ENCODE measurements around the gene PTPRR. TPM values are rescaled to one million over a fixed set of nuclear protein-coding genes. Genes with fewer than 3 reads are reported as not detected.

PTPRR gene
- total RNA-seq, 1 donor from 2014 or later: 0.33 TPM

- no peaks in the 10 kb centered on the region for H3K27me3 Mint-ChIP-seq (ENCODE audit: unreplicated experiment)
- no peak overlapping the region for H3K4me3 Mint-ChIP-seq (ENCODE audit: unreplicated experiment)
- H3K27ac Mint-ChIP-seq (ENCODE audit: unreplicated experiment): no peak overlapping the region
- H3K4me1 Mint-ChIP-seq (ENCODE audit: unreplicated experiment): peaks cover 15% of the 10 kb centered on the region
- H3K9me3 Mint-ChIP-seq (ENCODE audit: unreplicated experiment): no peaks in the 10 kb centered on the region
- TF ChIP-seq CTCF (IDR thresholded peaks at IDR 0.05; ENCODE audit: unreplicated experiment): no peak
- no peak for DNase-seq (ENCODE audit: low spot score)
- H3K36me3 Mint-ChIP-seq (ENCODE audit: low read depth, unreplicated experiment): no peaks in the 10 kb centered on the region
Measured at GRCh38 chr12:70963081-70963660, 42.6 kb upstream of the PTPRR start.

GRCh38 chr12:70962226-70962794, 41.8 kb upstream of the PTPRR start:
- H3K27ac Mint-ChIP-seq (ENCODE audit: unreplicated experiment): no peak overlapping the region
- H3K4me1 Mint-ChIP-seq (ENCODE audit: unreplicated experiment): peaks cover 15% of the 10 kb centered on the region
- no peaks in the 10 kb centered on the region for H3K27me3 Mint-ChIP-seq (ENCODE audit: unreplicated experiment)
- no peaks in the 10 kb centered on the region for H3K9me3 Mint-ChIP-seq (ENCODE audit: unreplicated experiment)
- no peak for DNase-seq (ENCODE audit: low spot score)
- no peaks in the 10 kb centered on the region for H3K36me3 Mint-ChIP-seq (ENCODE audit: low read depth, unreplicated experiment)
- no peak for TF ChIP-seq CTCF (IDR thresholded peaks at IDR 0.05; ENCODE audit: unreplicated experiment)
- H3K4me3 Mint-ChIP-seq (ENCODE audit: unreplicated experiment): no peak overlapping the region

DNA sequence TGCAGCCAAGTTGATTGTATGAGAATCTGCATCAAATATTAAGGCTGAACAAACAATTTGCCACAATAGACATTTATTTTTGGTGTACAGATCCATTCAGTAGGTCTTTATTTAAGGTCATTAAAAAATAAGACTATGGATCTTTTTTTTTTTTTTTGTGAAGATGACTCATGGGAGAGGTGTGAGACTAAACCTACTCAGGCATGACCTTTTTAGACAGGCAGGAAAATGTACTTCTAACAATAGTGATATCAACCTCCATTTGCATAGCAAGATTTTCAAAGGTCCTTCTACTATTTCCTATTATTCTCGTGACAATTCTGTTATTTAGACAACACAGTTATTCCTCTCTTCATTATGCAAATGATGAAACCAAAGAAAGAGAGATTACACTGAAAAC, 39.9 kb upstream of the PTPRR start:
- H3K36me3 Mint-ChIP-seq (ENCODE audit: low read depth, unreplicated experiment): no peaks in the 10 kb centered on the region
- H3K9me3 Mint-ChIP-seq (ENCODE audit: unreplicated experiment): no peaks in the 10 kb centered on the region
- H3K27me3 Mint-ChIP-seq (ENCODE audit: unreplicated experiment): no peaks in the 10 kb centered on the region
- no peak for TF ChIP-seq CTCF (IDR thresholded peaks at IDR 0.05; ENCODE audit: unreplicated experiment)
- no peak overlapping the region for H3K4me3 Mint-ChIP-seq (ENCODE audit: unreplicated experiment)
- DNase-seq (ENCODE audit: low spot score): no peak
- H3K4me1 Mint-ChIP-seq (ENCODE audit: unreplicated experiment): peaks cover 18% of the 10 kb centered on the region
- no peak overlapping the region for H3K27ac Mint-ChIP-seq (ENCODE audit: unreplicated experiment)

- TF ChIP-seq CTCF (IDR thresholded peaks at IDR 0.05; ENCODE audit: unreplicated experiment): no peak
- H3K4me3 Mint-ChIP-seq (ENCODE audit: unreplicated experiment): no peak overlapping the region
- no peaks in the 10 kb centered on the region for H3K36me3 Mint-ChIP-seq (ENCODE audit: low read depth, unreplicated experiment)
- H3K9me3 Mint-ChIP-seq (ENCODE audit: unreplicated experiment): no peaks in the 10 kb centered on the region
- H3K27ac Mint-ChIP-seq (ENCODE audit: unreplicated experiment): no peak overlapping the region
- no peak for DNase-seq (ENCODE audit: low spot score)
- peaks cover 3% of the 10 kb centered on the region for H3K4me1 Mint-ChIP-seq (ENCODE audit: unreplicated experiment)
- H3K27me3 Mint-ChIP-seq (ENCODE audit: unreplicated experiment): no peaks in the 10 kb centered on the region
Measured at GRCh38 chr12:70955415-70955814, 34.9 kb upstream of the PTPRR start.

- H3K27ac Mint-ChIP-seq (ENCODE audit: unreplicated experiment): no peak overlapping the region
Measured at GRCh38 chr12:70950451-70950850, 29.9 kb upstream of the PTPRR start.

More at GRCh38 chr12:70950451-70950850, 29.9 kb upstream of the PTPRR start:
- no peaks in the 10 kb centered on the region for H3K27me3 Mint-ChIP-seq (ENCODE audit: unreplicated experiment)
- no peak for TF ChIP-seq CTCF (IDR thresholded peaks at IDR 0.05; ENCODE audit: unreplicated experiment)
- H3K4me3 Mint-ChIP-seq (ENCODE audit: unreplicated experiment): no peak overlapping the region
- H3K9me3 Mint-ChIP-seq (ENCODE audit: unreplicated experiment): no peaks in the 10 kb centered on the region
- H3K4me1 Mint-ChIP-seq (ENCODE audit: unreplicated experiment): no peaks in the 10 kb centered on the region
- no peaks in the 10 kb centered on the region for H3K36me3 Mint-ChIP-seq (ENCODE audit: low read depth, unreplicated experiment)
- DNase-seq (ENCODE audit: low spot score): no peak

Data from endothelial cell (in vitro differentiated cells).